Measurements from ENCODE around the gene ANXA8L1.
"Not testable (repeated sequence)": the region's sequence is repeated elsewhere in the genome, so short reads cannot be mapped to it uniquely, and the experiment has no call there.

DNA sequence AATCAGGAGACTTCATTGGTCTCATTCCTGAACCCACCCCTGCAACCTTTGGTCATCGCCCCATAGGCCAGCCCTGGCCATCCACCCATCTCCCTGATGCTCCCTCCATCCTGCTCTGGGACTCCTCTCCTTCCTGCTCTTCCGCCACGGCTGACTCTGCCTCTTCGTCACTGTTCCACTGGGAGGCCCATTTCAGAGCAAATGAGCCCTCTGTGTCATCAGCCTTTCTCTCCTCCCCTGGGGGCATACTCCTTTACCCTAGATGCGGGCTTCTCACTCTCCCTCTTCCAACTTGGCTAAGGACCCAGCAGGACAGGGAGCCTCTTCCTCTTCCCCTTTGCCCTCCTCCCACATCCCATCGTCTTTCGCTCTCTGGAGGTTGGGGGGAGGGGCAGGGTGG, 42.7 kb downstream of the ANXA8L1 start:
- TF ChIP-seq, protein P1, sequence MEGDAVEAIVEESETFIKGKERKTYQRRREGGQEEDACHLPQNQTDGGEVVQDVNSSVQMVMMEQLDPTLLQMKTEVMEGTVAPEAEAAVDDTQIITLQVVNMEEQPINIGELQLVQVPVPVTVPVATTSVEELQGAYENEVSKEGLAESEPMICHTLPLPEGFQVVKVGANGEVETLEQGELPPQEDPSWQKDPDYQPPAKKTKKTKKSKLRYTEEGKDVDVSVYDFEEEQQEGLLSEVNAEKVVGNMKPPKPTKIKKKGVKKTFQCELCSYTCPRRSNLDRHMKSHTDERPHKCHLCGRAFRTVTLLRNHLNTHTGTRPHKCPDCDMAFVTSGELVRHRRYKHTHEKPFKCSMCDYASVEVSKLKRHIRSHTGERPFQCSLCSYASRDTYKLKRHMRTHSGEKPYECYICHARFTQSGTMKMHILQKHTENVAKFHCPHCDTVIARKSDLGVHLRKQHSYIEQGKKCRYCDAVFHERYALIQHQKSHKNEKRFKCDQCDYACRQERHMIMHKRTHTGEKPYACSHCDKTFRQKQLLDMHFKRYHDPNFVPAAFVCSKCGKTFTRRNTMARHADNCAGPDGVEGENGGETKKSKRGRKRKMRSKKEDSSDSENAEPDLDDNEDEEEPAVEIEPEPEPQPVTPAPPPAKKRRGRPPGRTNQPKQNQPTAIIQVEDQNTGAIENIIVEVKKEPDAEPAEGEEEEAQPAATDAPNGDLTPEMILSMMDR (IDR thresholded peaks at IDR 0.05), result not testable (repeated sequence)
- not testable (repeated sequence) for TF ChIP-seq POLR2AphosphoS5, POLR2A, EP300 (IDR thresholded peaks at IDR 0.05)

Measured in sigmoid colon (tissue), 4 donors.